GM18508 (cell line): ENCODE measurements around the gene SP1.
"Not testable (repeated sequence)": the region's sequence is repeated elsewhere in the genome, so short reads cannot be mapped to it uniquely, and the experiment has no call there.

ENCODE experiments used
- ATAC-seq: cut with Tn5 transposase; IDR thresholded peaks from one replicate; pipeline ENCODE4 v1.9.1; 2021; ENCODE audit warnings: moderate number of reproducible peaks; ENCODE audit not compliant: insufficient read depth, unreplicated experiment

Gene SP1

GRCh38 chr12:53355121-53355520 lies 24.9 kb upstream of the SP1 start:
- ATAC-seq: no peak

- no peak for ATAC-seq
These were observed 21.0 kb upstream of the SP1 start for GRCh38 chr12:53358836-53359419.

- ATAC-seq: not testable (repeated sequence)
These were observed 18.3 kb upstream of the SP1 start for GRCh38 chr12:53361638-53362037.

GRCh38 chr12:53365245-53365904 lies 14.6 kb upstream of the SP1 start:
- ATAC-seq: no peak

GRCh38 chr12:53373554-53374133 lies 6.3 kb upstream of the SP1 start:
- not testable (repeated sequence) for ATAC-seq

DNA sequence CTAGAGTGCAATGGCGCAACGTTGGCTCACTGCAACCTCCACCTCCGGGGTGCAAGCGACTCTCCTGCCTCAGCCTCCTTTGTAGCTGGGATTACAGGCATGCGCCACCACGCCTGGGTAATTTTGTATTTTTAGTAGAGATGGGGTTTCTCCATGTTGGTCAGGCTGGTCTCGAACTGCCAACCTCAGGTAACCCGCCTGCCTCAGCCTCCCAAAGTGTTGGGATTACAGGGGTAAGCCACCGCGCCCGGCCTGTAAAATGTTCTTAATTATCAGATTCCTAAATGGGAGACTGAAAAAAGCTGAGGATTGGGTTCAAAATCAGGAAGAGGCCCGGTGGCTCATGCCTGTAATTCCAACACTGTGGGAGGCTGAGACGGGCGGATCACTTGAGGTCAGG lies 5.7 kb upstream of the SP1 start:
- not testable (repeated sequence) for ATAC-seq

DNA sequence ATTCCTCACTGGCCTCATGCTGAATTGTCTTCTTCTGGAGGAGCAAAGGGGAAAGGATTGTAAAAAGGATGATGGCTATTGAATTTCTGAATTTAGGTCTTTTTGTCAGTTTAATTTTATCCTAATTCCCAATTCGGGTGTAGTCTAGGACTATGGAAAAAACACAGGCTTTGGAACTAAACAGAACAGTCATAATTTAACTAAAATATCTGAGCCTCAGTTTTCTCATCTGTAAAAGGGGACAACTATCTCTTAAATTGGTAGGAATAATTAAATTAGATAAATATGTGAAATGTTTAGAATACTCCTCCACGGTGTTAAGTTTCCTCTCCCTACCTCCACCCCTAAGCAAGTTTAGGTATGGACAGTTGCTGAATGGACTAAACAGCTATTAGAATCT lies 3.2 kb upstream of the SP1 start:
- ATAC-seq: no peak

DNA sequence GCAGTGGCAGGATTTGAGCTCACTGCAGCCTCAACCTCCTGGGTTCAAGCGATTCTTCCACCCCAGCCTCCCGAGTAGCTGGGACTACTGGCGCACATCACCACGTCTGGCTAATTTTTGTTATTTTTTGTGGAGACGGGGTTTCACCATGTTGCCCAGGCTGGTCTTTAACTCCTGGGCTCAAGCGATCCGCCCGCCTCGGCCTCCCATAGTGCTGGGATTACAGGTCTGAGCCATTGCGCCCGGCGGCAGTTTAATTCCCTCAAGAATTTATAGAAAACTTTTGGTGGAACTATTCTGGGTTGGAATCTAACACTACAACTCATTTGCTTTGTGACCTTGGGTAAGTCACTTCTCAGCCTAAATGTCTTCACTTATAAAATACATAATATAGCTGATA lies 1.8 kb upstream of the SP1 start:
- ATAC-seq: no peak

GRCh38 chr12:53378724-53379388 lies 1.1 kb upstream of the SP1 start:
- no peak for ATAC-seq

DNA sequence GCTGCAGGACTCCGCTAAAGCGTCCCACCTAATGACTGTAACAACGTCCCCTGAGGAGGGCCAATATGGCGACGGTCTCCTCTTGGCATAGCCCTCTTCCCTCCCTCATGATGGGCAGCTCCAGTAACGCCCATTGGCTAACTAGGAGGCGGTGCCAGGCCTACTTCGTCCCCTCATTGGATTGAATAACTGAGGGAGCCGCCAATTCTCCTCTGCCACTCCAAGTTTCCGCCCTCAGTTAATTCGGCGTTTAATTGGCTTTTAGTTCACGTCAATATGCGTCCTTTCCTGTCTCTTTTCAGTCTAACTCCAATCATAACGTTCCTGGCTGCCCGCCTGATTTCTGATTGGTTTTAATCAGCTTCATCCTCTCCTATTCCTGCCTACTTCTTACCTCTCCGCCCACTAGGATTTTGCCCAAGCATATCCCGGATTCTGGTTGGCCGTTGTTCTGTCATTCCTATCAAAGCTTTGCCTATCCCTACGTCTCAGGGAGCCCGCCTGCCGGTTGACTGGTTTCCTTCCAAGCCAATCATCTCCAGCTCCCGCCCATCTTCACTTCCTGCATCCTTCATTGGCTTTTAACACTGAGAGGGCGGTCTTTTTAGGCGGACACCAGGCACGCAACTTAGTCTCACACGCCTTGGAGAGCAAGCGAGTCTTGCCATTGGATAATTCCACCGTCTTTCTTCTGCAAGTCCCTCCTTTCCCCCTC lies 430 bp upstream of the SP1 start:
- peak; percentile 74 for ATAC-seq

DNA sequence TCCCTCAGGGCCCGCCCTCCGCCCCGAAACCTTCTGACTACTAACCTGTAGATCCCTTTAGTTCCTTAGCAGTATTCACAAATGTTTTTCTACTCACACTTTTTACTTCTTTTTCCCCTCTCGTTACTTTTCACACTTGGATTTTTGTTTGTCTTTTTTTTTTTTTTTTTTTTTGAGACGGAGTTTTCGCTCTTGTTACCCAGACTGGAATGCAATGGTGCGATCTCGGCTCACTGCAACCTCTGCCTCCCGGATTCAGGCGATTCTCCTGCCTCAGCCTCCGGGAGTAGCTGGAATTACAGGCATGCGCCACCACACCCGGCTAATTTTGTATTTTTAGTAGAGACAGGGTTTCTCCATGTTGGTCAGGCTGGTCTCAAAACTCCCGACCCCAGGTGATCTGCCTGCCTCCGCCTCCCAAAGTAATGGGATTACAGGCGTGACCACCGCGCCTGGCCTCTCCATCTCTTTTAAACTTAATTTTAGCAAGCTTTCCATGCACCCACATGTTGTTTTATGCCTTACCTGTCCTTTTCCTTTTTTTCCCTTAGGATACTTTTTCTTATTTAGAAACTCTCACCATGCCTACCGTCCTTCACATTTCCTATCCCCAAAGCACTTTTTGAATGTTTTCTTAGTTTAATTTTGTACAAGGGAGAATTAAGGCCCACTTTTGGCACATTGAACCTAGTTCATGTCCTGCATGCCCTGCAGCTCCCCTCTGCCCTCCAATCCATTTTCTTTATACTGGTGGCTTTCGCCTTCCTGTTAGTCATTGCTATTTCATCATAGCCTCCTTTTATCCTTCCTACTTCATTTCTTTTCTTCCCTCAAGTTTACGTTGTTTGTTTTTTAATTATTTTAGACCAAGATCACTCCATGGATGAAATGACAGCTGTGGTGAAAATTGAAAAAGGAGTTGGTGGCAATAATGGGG lies 1.1 kb downstream of the SP1 start:
- no peak for ATAC-seq

DNA sequence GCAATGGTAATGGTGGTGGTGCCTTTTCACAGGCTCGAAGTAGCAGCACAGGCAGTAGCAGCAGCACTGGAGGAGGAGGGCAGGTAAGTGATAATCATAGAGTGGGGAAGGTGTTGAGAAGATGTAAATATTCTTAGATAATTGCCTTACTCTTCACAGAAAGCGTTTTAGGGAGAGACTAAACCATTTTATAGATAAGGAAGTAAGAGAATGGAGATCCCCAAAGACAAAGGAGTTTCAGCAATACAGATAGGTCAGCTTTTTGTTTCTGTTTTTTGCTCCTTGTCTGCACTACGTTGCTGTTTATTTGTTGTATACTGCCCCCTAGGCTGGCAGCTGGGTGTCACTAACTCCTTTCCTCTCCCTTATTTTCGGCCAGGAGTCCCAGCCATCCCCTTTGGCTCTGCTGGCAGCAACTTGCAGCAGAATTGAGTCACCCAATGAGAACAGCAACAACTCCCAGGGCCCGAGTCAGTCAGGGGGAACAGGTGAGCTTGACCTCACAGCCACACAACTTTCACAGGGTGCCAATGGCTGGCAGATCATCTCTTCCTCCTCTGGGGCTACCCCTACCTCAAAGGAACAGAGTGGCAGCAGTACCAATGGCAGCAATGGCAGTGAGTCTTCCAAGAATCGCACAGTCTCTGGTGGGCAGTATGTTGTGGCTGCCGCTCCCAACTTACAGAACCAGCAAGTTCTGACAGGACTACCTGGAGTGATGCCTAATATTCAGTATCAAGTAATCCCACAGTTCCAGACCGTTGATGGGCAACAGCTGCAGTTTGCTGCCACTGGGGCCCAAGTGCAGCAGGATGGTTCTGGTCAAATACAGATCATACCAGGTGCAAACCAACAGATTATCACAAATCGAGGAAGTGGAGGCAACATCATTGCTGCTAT lies 2.0 kb downstream of the SP1 start:
- ATAC-seq: no peak

DNA sequence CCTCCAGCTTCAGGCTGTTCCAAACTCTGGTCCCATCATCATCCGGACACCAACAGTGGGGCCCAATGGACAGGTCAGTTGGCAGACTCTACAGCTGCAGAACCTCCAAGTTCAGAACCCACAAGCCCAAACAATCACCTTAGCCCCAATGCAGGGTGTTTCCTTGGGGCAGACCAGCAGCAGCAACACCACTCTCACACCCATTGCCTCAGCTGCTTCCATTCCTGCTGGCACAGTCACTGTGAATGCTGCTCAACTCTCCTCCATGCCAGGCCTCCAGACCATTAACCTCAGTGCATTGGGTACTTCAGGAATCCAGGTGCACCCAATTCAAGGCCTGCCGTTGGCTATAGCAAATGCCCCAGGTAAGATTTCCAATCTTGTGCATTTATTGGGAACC lies 3.3 kb downstream of the SP1 start:
- no peak for ATAC-seq

GRCh38 chr12:53386381-53386780 lies 6.4 kb downstream of the SP1 start:
- ATAC-seq: not testable (repeated sequence)

GRCh38 chr12:53388932-53389331 lies 9.0 kb downstream of the SP1 start:
- no peak for ATAC-seq

DNA sequence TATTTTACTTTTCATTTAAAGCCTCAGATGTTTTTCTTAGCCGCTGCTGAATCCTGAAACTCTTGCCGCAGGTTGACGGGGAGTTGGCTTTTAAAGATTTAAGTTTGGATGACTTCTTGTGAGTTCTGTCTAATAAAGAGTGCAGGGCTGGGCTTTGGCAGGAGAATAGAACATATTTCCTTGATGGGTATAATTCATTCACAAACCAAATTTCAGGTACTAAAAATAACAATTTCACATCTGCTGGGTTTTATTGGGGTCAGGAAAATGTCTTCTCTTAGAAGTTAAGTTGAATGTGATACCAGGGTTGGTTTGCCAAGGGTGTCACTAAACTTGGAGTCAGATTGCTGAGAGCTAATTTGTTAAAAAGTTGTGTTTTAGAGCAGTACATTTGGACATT lies 9.7 kb downstream of the SP1 start:
- ATAC-seq: no peak

DNA sequence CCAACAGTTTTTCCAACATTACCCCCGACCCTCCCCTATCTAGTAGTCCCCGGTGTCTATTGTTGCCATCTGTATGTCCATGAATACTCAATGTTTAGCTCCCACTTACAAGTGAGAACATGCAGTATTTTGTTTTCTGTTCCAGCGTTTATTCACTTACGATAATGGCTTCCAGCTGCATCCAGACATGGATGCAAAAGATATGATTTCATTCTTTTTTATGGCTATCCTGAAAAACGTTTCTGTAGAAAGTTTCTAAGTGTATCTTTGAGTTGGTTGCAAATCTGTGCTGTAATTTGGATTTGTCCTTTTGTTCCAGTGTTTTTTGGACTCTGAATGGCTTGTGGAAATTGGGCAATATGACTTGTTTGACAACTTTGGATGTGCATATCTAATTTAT lies 11.7 kb downstream of the SP1 start:
- no peak for ATAC-seq

GRCh38 chr12:53399896-53400295 lies 19.9 kb downstream of the SP1 start:
- ATAC-seq: no peak

- ATAC-seq: not testable (repeated sequence)
These were observed 22.4 kb downstream of the SP1 start for GRCh38 chr12:53402351-53402750.
